K562 (cell line): ENCODE measurements around the gene CHAC1. TPM values are rescaled to one million over a fixed set of nuclear protein-coding genes. Genes with fewer than 3 reads are reported as not detected.

ENCODE experiments used
- ATAC-seq: fragments of 200-7000 bp; cut with Tn5 transposase; 3 replicates; pipeline ENCODE4 v1.9.1; 2020; ENCODE audit warnings: moderate library complexity
- BruUV-seq: library from RNA; stranded (reverse); fragments of 400-500 nt; replicated peaks from 2 replicates; lab custom pipeline; 2021; lab: Mats Ljungman, UMichigan
- CTCF ChIA-PET: fragments of 300-600 bp; formaldehyde crosslinking; extraction: SDS; loops from one replicate; lab custom pipeline; 2021; ENCODE audit warnings: low intra/inter-chr PET ratio; lab: Yijun Ruan, JAX
- POLR2A ChIA-PET: fragments of 300-600, 350-650 bp; sonication (Branson Sonifier 250); formaldehyde crosslinking; extraction: SDS; loops from one replicate; lab custom pipeline; 2021; ENCODE audit warnings: antibody characterized with exemption, inconsistent platforms; lab: Yijun Ruan, JAX
- DNase-seq, 4 experiments: peaks; one replicate each; pipeline versions ENCODE4 v3.0.0 to v3.0.0-alpha.2; 2011 to 2018; ENCODE audit warnings: low spot score in 3 of 4, mixed read lengths in 3 of 4; ENCODE audit errors: extremely low read depth in 1 of 4
- FAIRE-seq: peaks from 2 replicates; lab custom pipeline; 2011; peaks lifted over from hg19 to GRCh38; lab: Jason Lieb, UNC
- H2AFZ ChIP-seq: 2 replicates; pipeline ENCODE4 v1.6.0; 2011; ENCODE audit warnings: low read depth, low read length, control low read depth, inconsistent platforms
- H3K27ac ChIP-seq: fragments of 200-600 bp; 3 replicates; pipeline ENCODE4 v1.8.0; 2011; ENCODE audit warnings: low read depth, mild to moderate bottlenecking, control low read depth, inconsistent platforms, low read length, moderate library complexity, mixed read lengths; ENCODE audit errors: extremely low read depth
- H3K27me3 ChIP-seq, 2 experiments: fragments of 300-600 bp in 1 of 2; 2 replicates in 1 of 2; 3 replicates in 1 of 2; pipeline versions ENCODE4 v1.6.0 to v1.8.0; 2011; ENCODE audit warnings: inconsistent platforms in 2 of 2, low read length in 2 of 2, mild to moderate bottlenecking in 1 of 2, mixed read lengths in 1 of 2, moderate library complexity in 1 of 2; ENCODE audit not compliant: control insufficient read depth in 2 of 2, insufficient read depth in 2 of 2
- H3K36me3 ChIP-seq: fragments of 300-600 bp; 3 replicates; pipeline ENCODE4 v1.8.0; 2011; ENCODE audit warnings: mild to moderate bottlenecking, low read length, inconsistent platforms; ENCODE audit not compliant: control insufficient read depth, insufficient read depth
- H3K4me1 ChIP-seq, 2 experiments: fragments of 200-600 bp in 1 of 2; replicated peaks in 1 of 2; 2 replicates in 1 of 2; 3 replicates in 1 of 2; pipeline versions ENCODE4 v1.5.1 to v1.8.0; 2011; ENCODE audit warnings: inconsistent platforms in 2 of 2, low read length in 2 of 2, mild to moderate bottlenecking in 1 of 2, mixed read lengths in 1 of 2, moderate library complexity in 1 of 2; ENCODE audit not compliant: control insufficient read depth in 2 of 2, insufficient read depth in 2 of 2
- H3K4me2 ChIP-seq: 2 replicates; pipeline ENCODE4 v1.6.1; 2011; ENCODE audit warnings: low read length, control low read depth, inconsistent platforms, mixed read lengths; ENCODE audit not compliant: insufficient read depth
- H3K4me3 ChIP-seq: fragments of 200-600 bp; sonication (generic), shearing (Covaris generic); 2 replicates; pipeline ENCODE4 v1.5.1; 2016; ENCODE audit warnings: control low read depth, inconsistent platforms
- H3K79me2 ChIP-seq: fragments of 200-600 bp; 3 replicates; pipeline ENCODE4 v1.8.0; 2011; ENCODE audit warnings: low read length, inconsistent platforms; ENCODE audit not compliant: control insufficient read depth, insufficient read depth
- H3K9ac ChIP-seq, 2 experiments: 2 replicates each; pipeline versions ENCODE4 v1.6.0 to v1.6.1; 2011; ENCODE audit warnings: low read depth in 2 of 2, low read length in 2 of 2, control low read depth in 1 of 2, inconsistent platforms in 1 of 2, mild to moderate bottlenecking in 1 of 2, mixed read lengths in 1 of 2; ENCODE audit not compliant: insufficient read depth in 1 of 2
- H3K9me1 ChIP-seq: one replicate; pipeline ENCODE4 v1.6.0; 2011; ENCODE audit warnings: inconsistent platforms, mild to moderate bottlenecking, low read length, moderate library complexity; ENCODE audit not compliant: control insufficient read depth, insufficient read depth
- H3K9me3 ChIP-seq: replicated peaks from 2 replicates; pipeline ENCODE4 v1.5.1; 2011; ENCODE audit warnings: low read depth, low read length, inconsistent platforms; ENCODE audit not compliant: control insufficient read depth, insufficient read depth
- H4K20me1 ChIP-seq: replicated peaks from 2 replicates; pipeline ENCODE4 v1.6.1; 2011; ENCODE audit warnings: low read length, inconsistent platforms, mixed read lengths; ENCODE audit not compliant: control insufficient read depth, insufficient read depth
- CAMTA2 ChIP-seq: fragments of 250-450 bp; sonication (Bioruptor Pico); conservative IDR thresholded peaks from 2 replicates; pipeline ENCODE4 v1.5.1; 2022
- EHMT2 ChIP-seq: fragments of 450-650 bp; IDR thresholded peaks from 2 replicates; pipeline ENCODE4 v1.6.1; 2018; ENCODE audit warnings: antibody characterized with exemption
- HMG20A ChIP-seq: fragments of 450-650 bp; formaldehyde crosslinking; conservative IDR thresholded peaks from 2 replicates; pipeline ENCODE4 v1.4.0; 2020; ENCODE audit warnings: mild to moderate bottlenecking, mixed read lengths
- KAT7 ChIP-seq: sonication (generic); formaldehyde crosslinking; IDR thresholded peaks from 2 replicates; pipeline ENCODE4 v1.8.0; 2022; ENCODE audit warnings: missing genetic modification reagents, mild to moderate bottlenecking, borderline replicate concordance
- MLX ChIP-seq, 2 experiments: fragments of 450-650 bp in 1 of 2; sonication (generic) in 1 of 2; formaldehyde crosslinking; conservative IDR thresholded peaks; 2 replicates each; pipeline versions ENCODE4 v1.4.0 to v1.8.1; 2020 to 2022; ENCODE audit warnings: mild to moderate bottlenecking in 1 of 2, missing genetic modification reagents in 1 of 2
- POLR2A ChIP-seq: fragments of 450-650 bp; conservative IDR thresholded peaks from 2 replicates; pipeline ENCODE4 v1.6.1; 2016
- ZNF143 ChIP-seq: sonication (generic); formaldehyde crosslinking; IDR thresholded peaks from 2 replicates; pipeline ENCODE4 v1.9.0; 2022; ENCODE audit warnings: mild to moderate bottlenecking, missing genetic modification reagents
- ZNF197 ChIP-seq: fragments of 200-800 bp; sonication (Bioruptor generic); IDR thresholded peaks from 2 replicates; pipeline ENCODE4 v1.6.1; 2016; ENCODE audit warnings: low read depth, missing genetic modification characterization, missing compliant biosample characterization
- ZNF282 ChIP-seq: sonication (generic); formaldehyde crosslinking; IDR thresholded peaks from 2 replicates; pipeline ENCODE4 v1.8.1; 2023; ENCODE audit warnings: missing genetic modification reagents
- ZNF507 ChIP-seq: conservative IDR thresholded peaks from 2 replicates; pipeline ENCODE4 v1.6.1; 2017; ENCODE audit warnings: missing genetic modification characterization, missing compliant biosample characterization
- WGBS: fragments of 100-300 bp; shearing (Covaris generic); methylation state at CpG from one replicate; pipeline ENCODE4 v1.1.6; 2016; ENCODE audit warnings: low coverage, mixed read lengths; ENCODE audit not compliant: insufficient coverage; ENCODE audit errors: missing lambda C conversion rate; 5-methylcytosine and 5-hydroxymethylcytosine counted together
- in situ Hi-C: fragments of 300-500 bp; cut with MboI; formaldehyde crosslinking; loops from 4 replicates; pipeline ENCODE4 v1.15.0; 2018; ENCODE audit warnings: inconsistent platforms, mixed read lengths
- intact Hi-C: fragments of 100-400 bp; cut with micrococcal nuclease; formaldehyde crosslinking; loops from 2 replicates; pipeline ENCODE4 v1.14.2; 2022
- polyA plus RNA-seq, 8 experiments: library from polyadenylated mRNA; depleted of rRNA in 4 of 8; stranded (reverse) in 5 of 8; unstranded in 3 of 8; fragments of >200 nt; fragmentation: Nextera tagmentation in 2 of 8; fragmentation: Illumina TruSeq in 1 of 8; extraction: Ambion mirVana in 2 of 8; extraction: Trizol in 1 of 8; gene quantifications; 2 replicates each; pipeline versions ENCODE4 v1.2.1 to v1.2.3, GENCODE V29; 2011 to 2014; ENCODE audit warnings: inconsistent platforms in 1 of 8, missing spikeins in 1 of 8
- total RNA-seq, 7 experiments: library from RNA; depleted of rRNA in 6 of 7; stranded (reverse); fragments of >200 nt in 6 of 7; fragmentation: Illumina TruSeq in 2 of 7; extraction: Trizol in 2 of 7; gene quantifications; 2 replicates each; pipeline versions ENCODE4 v1.2.1 to v1.2.3, GENCODE V29; 2011 to 2021; ENCODE audit warnings: low replicate concordance in 1 of 7

Gene CHAC1
- total and polyA plus RNA-seq, 9 of the 15 experiments (the other 6 are each of a cell fraction or from before 2014, with no cell fraction given) = 0.47 to 39.0 (median 7.5) TPM

- no TSS peak for BruUV-seq
- Histone ChIP-seq H3K9me3 (no peaks in the 10 kb centered on the region), H3K9ac (no peak overlapping the region), H2AFZ (no peak overlapping the region), H4K20me1 (peaks cover 6% of the 10 kb centered on the region; the same call in 1 of the 2 replicates), H3K4me2 (no peak overlapping the region), H3K36me3 (peaks cover 90% of the 10 kb centered on the region), H3K27me3 (no peaks in the 10 kb centered on the region), H3K9me1 (no peaks in the 10 kb centered on the region), H3K27ac (no peak overlapping the region), H3K4me3 (no peak overlapping the region), H3K79me2 (no peaks in the 10 kb centered on the region), H3K4me1 (no peaks in the 10 kb centered on the region)
- FAIRE-seq = no peak
- no peak for TF ChIP-seq ZNF143 (CRISPR knock-in tag)
- no peak for TF ChIP-seq MLX (CRISPR knock-in tag; conservative IDR thresholded peaks at IDR 0.05)
- TF ChIP-seq HMG20A (CRISPR knock-in tag) = no peak
- no peak for TF ChIP-seq ZNF507 (tag)
- TF ChIP-seq KAT7 (CRISPR knock-in tag) = no peak
- no peak for TF ChIP-seq POLR2A
- no peak for TF ChIP-seq EHMT2
- no peak for TF ChIP-seq CAMTA2 (CRISPR knock-in tag)
- TF ChIP-seq ZNF282 = no peak
- TF ChIP-seq ZNF197 (CRISPR knock-in tag) = no peak
- 93% methylated on average over 5 of the region's 5 CpGs for WGBS
- no peak for DNase-seq
- intact Hi-C loops = no loop called here
- CTCF ChIA-PET = no interaction called here
- POLR2A ChIA-PET = interaction anchor here (0.8 to 1.2 kb wide), 3 partner anchors 11 to 235 kb away, joined by 3 read pairs; no protein-coding TSS in a partner anchor
- in situ Hi-C loops = no loop called here
- no peak for ATAC-seq
Measured at GRCh38 chr15:40984406-40984805, 31.1 kb downstream of the CHAC1 start.
